GM12801 (cell line): Measurements from ENCODE around the gene C10orf90.

ENCODE experiments used
- TF ChIP-seq, protein P1 (sequence below): IDR thresholded peaks from one replicate; pipeline ENCODE4 v1.5.1; 2011; ENCODE audit warnings: control low read depth; ENCODE audit not compliant: insufficient read length; ENCODE audit errors: extremely low read depth

C10orf90 gene

DNA sequence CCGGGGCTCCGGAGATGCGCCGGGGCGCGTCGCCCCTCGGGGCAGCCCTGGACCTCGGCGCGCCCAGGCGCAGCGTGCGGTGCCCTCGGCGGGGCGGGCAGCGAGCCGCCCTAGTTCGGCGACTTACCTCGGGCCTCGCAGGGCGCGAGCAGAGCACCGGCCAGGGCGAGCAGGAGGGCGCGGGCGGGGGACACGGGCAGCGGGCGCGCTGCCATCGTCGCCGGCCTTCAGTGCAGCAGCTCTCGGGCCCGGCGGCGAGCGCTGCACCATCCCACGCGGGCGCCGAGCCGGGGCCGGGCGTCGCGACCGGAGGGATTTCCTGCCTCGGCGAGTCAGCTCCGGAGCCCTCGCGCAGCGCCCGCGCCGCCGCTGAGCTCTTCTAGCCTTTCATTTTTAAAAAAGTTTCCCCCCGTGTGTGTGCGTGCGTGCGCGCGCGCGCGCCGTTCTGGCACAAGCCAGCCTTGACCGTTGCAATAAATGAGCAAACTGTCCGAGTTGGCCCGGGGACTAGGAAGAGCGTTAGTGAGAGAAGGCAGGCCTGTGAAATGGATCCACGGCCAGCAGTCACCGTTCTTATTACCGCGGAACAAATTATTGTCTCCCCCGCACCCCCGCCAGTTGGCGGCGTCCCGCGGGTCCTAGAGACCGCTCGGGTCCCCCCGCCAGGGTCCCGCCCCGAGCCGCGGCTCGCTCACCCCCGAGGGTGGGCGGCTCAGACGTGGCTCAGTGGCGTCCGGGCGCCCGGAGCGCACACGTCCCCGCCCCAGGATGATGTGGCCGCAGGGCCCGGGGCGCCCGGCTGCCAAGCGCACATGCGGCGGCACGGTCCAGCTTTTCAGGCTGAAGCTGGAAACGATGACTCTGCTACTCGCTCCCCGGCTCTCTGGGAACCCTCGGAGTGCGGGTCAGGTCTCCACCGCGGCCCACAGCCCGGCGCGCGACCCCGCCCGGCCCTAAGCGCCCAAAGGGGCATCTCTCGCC is 282.3 kb downstream of the C10orf90 start, which contains the start of gene ADAM12:
Gene ADAM12, minus strand, starts transcription at position 547 of the 981 bp plus-strand sequence. Its CDS starts 332 bp downstream, at position 215.
- TF ChIP-seq, protein P1, sequence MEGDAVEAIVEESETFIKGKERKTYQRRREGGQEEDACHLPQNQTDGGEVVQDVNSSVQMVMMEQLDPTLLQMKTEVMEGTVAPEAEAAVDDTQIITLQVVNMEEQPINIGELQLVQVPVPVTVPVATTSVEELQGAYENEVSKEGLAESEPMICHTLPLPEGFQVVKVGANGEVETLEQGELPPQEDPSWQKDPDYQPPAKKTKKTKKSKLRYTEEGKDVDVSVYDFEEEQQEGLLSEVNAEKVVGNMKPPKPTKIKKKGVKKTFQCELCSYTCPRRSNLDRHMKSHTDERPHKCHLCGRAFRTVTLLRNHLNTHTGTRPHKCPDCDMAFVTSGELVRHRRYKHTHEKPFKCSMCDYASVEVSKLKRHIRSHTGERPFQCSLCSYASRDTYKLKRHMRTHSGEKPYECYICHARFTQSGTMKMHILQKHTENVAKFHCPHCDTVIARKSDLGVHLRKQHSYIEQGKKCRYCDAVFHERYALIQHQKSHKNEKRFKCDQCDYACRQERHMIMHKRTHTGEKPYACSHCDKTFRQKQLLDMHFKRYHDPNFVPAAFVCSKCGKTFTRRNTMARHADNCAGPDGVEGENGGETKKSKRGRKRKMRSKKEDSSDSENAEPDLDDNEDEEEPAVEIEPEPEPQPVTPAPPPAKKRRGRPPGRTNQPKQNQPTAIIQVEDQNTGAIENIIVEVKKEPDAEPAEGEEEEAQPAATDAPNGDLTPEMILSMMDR: no peak

DNA sequence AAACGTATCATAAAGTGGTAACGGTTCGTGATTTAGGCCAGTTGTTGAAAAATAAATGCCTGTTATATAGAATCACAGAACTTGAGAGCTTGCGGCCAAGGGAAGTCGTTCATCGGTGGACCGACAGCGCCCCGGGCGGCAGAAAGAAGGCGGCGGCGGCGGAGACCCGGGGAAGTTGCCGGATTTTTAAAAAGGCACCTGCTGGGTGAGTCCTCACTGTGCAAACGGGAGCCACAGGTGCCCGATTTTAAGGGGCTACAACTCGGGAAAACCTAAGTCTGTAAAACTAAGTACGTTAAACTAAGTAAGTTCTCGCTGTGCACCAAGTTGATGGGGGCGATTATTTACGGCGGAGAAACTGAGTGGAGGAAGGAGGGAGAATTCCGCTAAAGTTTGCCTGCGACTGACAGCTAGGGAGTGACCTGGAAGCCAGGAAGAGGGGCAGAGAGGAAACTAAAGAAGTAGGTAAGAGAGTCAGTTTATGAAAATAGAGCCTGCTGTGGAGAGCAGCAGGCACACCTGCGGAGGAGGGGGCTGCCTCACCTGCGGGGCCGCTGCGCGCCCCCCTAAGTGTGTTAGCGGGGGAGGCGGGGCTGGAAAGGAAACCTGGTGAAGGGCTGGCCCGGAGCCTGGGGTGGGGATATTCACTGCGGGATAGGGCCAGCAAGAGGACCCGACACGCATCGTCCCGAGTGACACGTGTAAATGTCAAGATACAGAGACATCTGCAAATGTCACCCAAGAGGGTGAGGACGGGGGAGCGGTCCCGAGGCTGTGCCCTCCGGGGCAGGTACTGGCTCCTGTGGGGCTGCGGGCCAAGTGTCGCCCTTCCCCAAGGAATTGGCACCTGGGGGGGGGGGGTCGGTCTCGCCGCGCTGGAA is 283.2 kb downstream of the C10orf90 start:
- TF ChIP-seq, protein P1: no peak

DNA sequence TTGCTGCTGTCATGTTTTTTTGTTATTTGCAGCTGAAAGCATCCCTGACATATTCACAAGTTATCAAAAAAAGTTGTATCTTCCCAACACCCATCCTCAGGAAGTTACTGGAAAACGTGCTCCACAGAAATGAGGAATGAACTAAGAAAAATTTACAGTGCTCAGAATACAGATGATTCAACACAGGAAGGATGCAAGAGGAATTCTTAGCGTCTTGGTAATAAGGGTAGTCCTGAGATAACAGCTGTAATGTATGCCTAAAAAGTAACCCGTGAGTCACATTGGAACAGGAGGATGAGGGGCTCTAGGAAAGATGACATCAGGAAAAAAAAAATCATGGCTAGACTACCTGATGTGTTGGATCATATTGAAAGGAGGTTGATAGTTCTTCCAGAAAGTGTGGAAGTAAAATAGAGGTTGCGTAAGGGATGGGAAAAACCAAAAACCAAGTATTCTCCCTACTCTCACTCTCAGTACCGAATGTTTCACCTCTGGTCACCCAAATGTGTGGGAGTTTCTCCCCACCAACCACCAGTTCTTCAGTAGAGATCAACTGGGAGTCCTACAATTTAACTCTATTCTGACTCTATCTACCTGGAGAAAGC is 286.1 kb downstream of the C10orf90 start:
- TF ChIP-seq, protein P1: no peak

DNA sequence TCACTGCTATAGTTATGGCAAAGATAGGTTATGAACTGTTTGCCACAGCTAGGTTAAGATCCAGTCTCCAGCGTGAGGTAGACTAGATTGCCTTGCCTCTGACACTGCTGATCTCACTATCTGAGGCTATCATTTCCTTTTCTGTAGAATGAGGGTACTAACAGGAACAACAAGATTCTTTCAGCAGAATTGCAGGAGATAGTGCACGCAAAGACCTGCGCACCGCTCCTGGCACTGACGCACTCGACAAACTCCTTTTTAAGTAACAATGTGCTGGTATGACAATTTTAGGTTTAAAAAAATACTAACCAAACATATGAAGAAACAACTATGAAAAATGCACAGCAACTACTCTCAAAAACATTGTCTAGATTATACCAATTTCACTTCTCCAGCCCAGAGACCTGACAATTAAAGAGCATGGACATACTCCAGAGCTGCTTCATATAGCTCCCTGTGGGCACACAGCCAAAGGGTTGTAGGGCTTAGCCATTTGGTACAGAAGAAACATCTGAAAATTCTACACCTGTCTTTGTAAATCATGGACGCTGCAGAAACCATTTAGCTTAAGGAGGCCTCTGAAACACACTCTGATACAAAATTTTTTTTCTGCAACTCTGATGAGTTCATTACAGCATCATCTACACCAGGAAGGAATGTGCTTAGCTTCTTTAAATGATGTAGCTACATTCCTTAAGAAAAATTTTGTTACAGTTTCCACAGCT is 290.0 kb downstream of the C10orf90 start:
- TF ChIP-seq, protein P1: no peak

DNA sequence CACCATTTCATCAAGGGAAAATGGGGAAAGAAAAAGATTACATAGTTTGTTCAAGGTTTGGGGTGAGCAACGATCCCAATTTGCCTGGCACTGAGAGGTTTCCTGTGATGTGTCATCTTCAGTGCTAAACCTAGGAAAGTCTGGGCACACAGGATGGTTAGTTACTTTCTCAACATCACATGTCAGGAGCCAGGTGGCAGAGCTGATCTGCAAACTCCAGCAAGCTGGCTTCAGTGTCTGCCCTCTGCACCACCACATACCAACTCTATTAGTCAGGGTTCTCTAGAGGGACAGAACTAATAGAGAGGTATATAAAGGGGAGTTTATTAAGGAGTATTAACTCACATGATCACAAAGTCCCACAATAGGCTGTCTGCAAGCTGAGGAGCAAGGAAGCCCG is 293.5 kb downstream of the C10orf90 start:
- TF ChIP-seq, protein P1: no peak

DNA sequence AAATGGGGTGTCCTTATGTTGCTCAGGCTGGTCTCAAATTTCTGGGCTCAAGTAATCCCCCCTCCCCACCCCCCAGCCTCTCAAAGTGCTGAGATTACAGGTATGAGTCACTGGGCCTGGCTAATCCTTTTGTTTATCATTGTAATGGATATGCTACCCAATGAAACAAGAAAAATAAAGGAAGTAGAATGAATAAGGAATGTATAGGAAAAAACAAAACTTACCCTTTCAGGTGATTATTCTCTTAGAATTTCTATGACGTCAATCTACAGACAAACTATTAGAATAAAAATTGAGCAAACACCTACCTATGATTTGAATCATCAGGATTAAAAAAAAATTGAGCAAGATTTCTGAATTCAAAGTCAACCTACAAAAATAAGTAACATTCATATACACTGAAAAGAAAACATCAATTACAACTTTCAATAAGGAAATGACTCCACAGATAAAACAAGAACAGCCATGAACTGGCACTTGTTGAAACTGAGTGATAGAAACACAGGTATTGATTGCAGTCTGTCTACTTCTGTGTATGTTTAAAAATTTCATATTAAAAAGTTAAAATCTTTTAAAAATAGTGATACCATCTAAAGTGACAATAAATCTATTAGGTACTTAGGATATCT is 294.5 kb downstream of the C10orf90 start:
- TF ChIP-seq, protein P1: no peak
